GM23248 (cell line): Measurements from ENCODE around the gene ZSWIM4.

ENCODE experiments used
- EZH2 ChIP-seq: fragments of 200-600 bp; sonication (generic); IDR thresholded peaks from 2 replicates; pipeline ENCODE4 v1.6.1; 2018; ENCODE audit warnings: antibody characterized with exemption, mild to moderate bottlenecking; ENCODE audit not compliant: insufficient read depth, poor library complexity, severe bottlenecking
- EZH2phosphoT487 ChIP-seq: fragments of 200-600 bp; sonication (generic); IDR thresholded peaks from 2 replicates; pipeline ENCODE4 v1.6.1; 2018; ENCODE audit warnings: antibody characterized with exemption, moderate library complexity, mild to moderate bottlenecking, low read depth; ENCODE audit not compliant: insufficient read depth

GRCh38 chr19:13868663-13869062 is 73.4 kb downstream of the ZSWIM4 start:
- TF ChIP-seq EZH2 (no peak), EZH2phosphoT487 (no peak)
